Thoracic aorta (tissue), 2 donors: Measurements from ENCODE around the gene CATSPERZ. TPM values are rescaled to one million over a fixed set of nuclear protein-coding genes. Genes with fewer than 3 reads are reported as not detected.
A peak's percentile ranks its signal among the peaks of the same experiment; 100 is the strongest.

Experiments
- ATAC-seq: fragments of 150-250 bp; one replicate; pipeline ENCODE4 v1.8.0; 2017; ENCODE audit warnings: low read depth; ENCODE audit not compliant: insufficient number of reproducible peaks, low FRiP score
- DNase-seq: peaks from one replicate; pipeline ENCODE4 v3.0.0-alpha.2; 2020; ENCODE audit warnings: low spot score
- H3K27ac ChIP-seq, 2 donors: fragments of 200-600 bp; sonication (generic); 1 replicate in 1 of 2; 2 replicates in 1 of 2; pipeline ENCODE4 v1.5.1; 2016; ENCODE audit warnings: mild to moderate bottlenecking in 2 of 2, moderate library complexity in 2 of 2
- H3K27me3 ChIP-seq: fragments of 200-600 bp; sonication (generic); replicated peaks from 2 replicates; pipeline ENCODE4 v1.6.0; 2016; ENCODE audit warnings: mild to moderate bottlenecking; ENCODE audit not compliant: insufficient read depth
- H3K36me3 ChIP-seq: fragments of 200-600 bp; sonication (generic); one replicate; pipeline ENCODE4 v1.5.1; 2016
- H3K4me1 ChIP-seq, 2 donors: fragments of 200-600 bp; sonication (generic); 1 replicate in 1 of 2; 2 replicates in 1 of 2; pipeline versions ENCODE4 v1.5.1 to v1.6.0; 2016; ENCODE audit warnings: low read depth in 2 of 2, mild to moderate bottlenecking in 1 of 2; ENCODE audit not compliant: control insufficient read depth in 1 of 2
- H3K4me3 ChIP-seq: fragments of 200-600 bp; sonication (generic); 2 replicates; pipeline ENCODE4 v1.5.1; 2016; ENCODE audit warnings: mild to moderate bottlenecking
- H3K9me3 ChIP-seq: fragments of 200-600 bp; sonication (generic); 2 replicates; pipeline ENCODE4 v1.5.1; 2016
- total RNA-seq, 2 donors: library from RNA; depleted of rRNA; stranded (reverse); fragments of >200 nt; gene quantifications; one replicate each; pipeline versions ENCODE4 v1.1.0 to v1.2.3, GENCODE V29; 2016
- TF ChIP-seq, protein P1 (sequence below): fragments of 200-600 bp; sonication (generic); IDR thresholded peaks from one replicate; pipeline ENCODE4 v1.5.1; 2019; ENCODE audit warnings: antibody characterized with exemption

The CATSPERZ gene
- total RNA-seq, 2 donors from 2014 or later: not detected

- H3K27ac ChIP-seq: peak overlapping the region; percentile 97 to 100
- TF ChIP-seq, protein P1, sequence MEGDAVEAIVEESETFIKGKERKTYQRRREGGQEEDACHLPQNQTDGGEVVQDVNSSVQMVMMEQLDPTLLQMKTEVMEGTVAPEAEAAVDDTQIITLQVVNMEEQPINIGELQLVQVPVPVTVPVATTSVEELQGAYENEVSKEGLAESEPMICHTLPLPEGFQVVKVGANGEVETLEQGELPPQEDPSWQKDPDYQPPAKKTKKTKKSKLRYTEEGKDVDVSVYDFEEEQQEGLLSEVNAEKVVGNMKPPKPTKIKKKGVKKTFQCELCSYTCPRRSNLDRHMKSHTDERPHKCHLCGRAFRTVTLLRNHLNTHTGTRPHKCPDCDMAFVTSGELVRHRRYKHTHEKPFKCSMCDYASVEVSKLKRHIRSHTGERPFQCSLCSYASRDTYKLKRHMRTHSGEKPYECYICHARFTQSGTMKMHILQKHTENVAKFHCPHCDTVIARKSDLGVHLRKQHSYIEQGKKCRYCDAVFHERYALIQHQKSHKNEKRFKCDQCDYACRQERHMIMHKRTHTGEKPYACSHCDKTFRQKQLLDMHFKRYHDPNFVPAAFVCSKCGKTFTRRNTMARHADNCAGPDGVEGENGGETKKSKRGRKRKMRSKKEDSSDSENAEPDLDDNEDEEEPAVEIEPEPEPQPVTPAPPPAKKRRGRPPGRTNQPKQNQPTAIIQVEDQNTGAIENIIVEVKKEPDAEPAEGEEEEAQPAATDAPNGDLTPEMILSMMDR: no peak
- no peak for DNase-seq
- H3K9me3 ChIP-seq: no peaks in the 10 kb centered on the region
- H3K36me3 ChIP-seq: peaks cover 10% of the 10 kb centered on the region
- no peaks in the 10 kb centered on the region for H3K27me3 ChIP-seq
- no peak for ATAC-seq
- peak overlapping the region; percentile 79 for H3K4me3 ChIP-seq
- peaks cover 8 to 19% of the 10 kb centered on the region in 2 donors for H3K4me1 ChIP-seq
Observed at GRCh38 chr11:64318766-64319761, 18.9 kb downstream of the CATSPERZ start.

GRCh38 chr11:64320556-64320955 lies 20.4 kb downstream of the CATSPERZ start:
- Histone ChIP-seq H3K4me3 (no peak overlapping the region), H3K27me3 (no peaks in the 10 kb centered on the region), H3K4me1 (peaks cover 8 to 19% of the 10 kb centered on the region in 2 donors), H3K36me3 (peaks cover 7% of the 10 kb centered on the region), H3K27ac (no peak overlapping the region), H3K9me3 (no peaks in the 10 kb centered on the region)
- DNase-seq (no peak), ATAC-seq (no peak)
- TF ChIP-seq, protein P1: no peak

GRCh38 chr11:64321026-64321425 lies 20.9 kb downstream of the CATSPERZ start:
- TF ChIP-seq, protein P1: no peak
- no peaks in the 10 kb centered on the region for H3K9me3 ChIP-seq
- H3K27ac ChIP-seq: no peak overlapping the region
- no peak overlapping the region for H3K4me3 ChIP-seq
- peaks cover 8 to 19% of the 10 kb centered on the region in 2 donors for H3K4me1 ChIP-seq
- H3K36me3 ChIP-seq: peaks cover 7% of the 10 kb centered on the region
- no peaks in the 10 kb centered on the region for H3K27me3 ChIP-seq
- DNase-seq: no peak
- ATAC-seq: no peak

GRCh38 chr11:64321533-64321932 lies 21.4 kb downstream of the CATSPERZ start:
- Histone ChIP-seq H3K27me3 (no peaks in the 10 kb centered on the region), H3K4me1 (peaks cover 5 to 14% of the 10 kb centered on the region in 2 donors), H3K27ac (no peak overlapping the region), H3K4me3 (no peak overlapping the region), H3K9me3 (no peaks in the 10 kb centered on the region), H3K36me3 (peaks cover 7% of the 10 kb centered on the region)
- DNase-seq (no peak), ATAC-seq (no peak)
- TF ChIP-seq, protein P1: no peak

GRCh38 chr11:64322925-64323260 lies 22.7 kb downstream of the CATSPERZ start:
- ATAC-seq (no peak), DNase-seq (no peak)
- Histone ChIP-seq H3K9me3 (no peaks in the 10 kb centered on the region), H3K36me3 (peaks cover 7% of the 10 kb centered on the region), H3K27me3 (no peaks in the 10 kb centered on the region), H3K4me3 (no peak overlapping the region), H3K27ac (no peak overlapping the region), H3K4me1 (peaks cover 4 to 8% of the 10 kb centered on the region in 2 donors)
- TF ChIP-seq, protein P1: no peak
